H9 (cell line): ENCODE measurements around the gene CCSER2. TPM values are rescaled to one million over a fixed set of nuclear protein-coding genes. Genes with fewer than 3 reads are reported as not detected.

Source experiments
- DNase-seq: peaks from one replicate; pipeline ENCODE4 v3.0.0-alpha.2; 2017
- H2AFZ ChIP-seq: one replicate; pipeline ENCODE4 v1.6.1; 2013; ENCODE audit warnings: mild to moderate bottlenecking, low read length, control low read depth, moderate library complexity
- H2AK5ac ChIP-seq: 2 replicates; pipeline ENCODE4 v1.6.1; 2013; ENCODE audit warnings: low read length, control low read depth, mixed read lengths; ENCODE audit not compliant: insufficient read length
- H2BK120ac ChIP-seq: one replicate; pipeline ENCODE4 v1.6.1; 2013; ENCODE audit warnings: low read depth, mild to moderate bottlenecking, low read length, control low read depth, inconsistent platforms; ENCODE audit not compliant: poor library complexity, severe bottlenecking
- H2BK12ac ChIP-seq: 2 replicates; pipeline ENCODE4 v1.6.1; 2013; ENCODE audit warnings: low read length, control low read depth, mixed read lengths, low read depth; ENCODE audit not compliant: insufficient read length
- H2BK15ac ChIP-seq: 2 replicates; pipeline ENCODE4 v1.6.1; 2013; ENCODE audit warnings: low read depth, low read length, control low read depth
- H2BK20ac ChIP-seq: one replicate; pipeline ENCODE4 v1.6.1; 2013; ENCODE audit warnings: low read depth, mild to moderate bottlenecking, low read length, control low read depth, inconsistent platforms; ENCODE audit not compliant: poor library complexity, severe bottlenecking
- H2BK5ac ChIP-seq: 2 replicates; pipeline ENCODE4 v1.6.1; 2013; ENCODE audit warnings: low read length, control low read depth, mixed read lengths; ENCODE audit not compliant: insufficient read length
- H3K14ac ChIP-seq: 2 replicates; pipeline ENCODE4 v1.6.1; 2013; ENCODE audit warnings: low read length, control low read depth; ENCODE audit not compliant: insufficient read depth
- H3K18ac ChIP-seq: 2 replicates; pipeline ENCODE4 v1.6.1; 2013; ENCODE audit warnings: low read depth, mild to moderate bottlenecking, mixed read lengths, low read length, control low read depth; ENCODE audit not compliant: insufficient read length
- H3K23ac ChIP-seq: 2 replicates; pipeline ENCODE4 v1.6.1; 2013; ENCODE audit warnings: low read length, control low read depth, mixed read lengths, low read depth; ENCODE audit not compliant: insufficient read length
- H3K23me2 ChIP-seq: 2 replicates; pipeline ENCODE4 v1.6.1; 2013; ENCODE audit warnings: low read depth, mild to moderate bottlenecking, mixed read lengths, low read length, control low read depth; ENCODE audit not compliant: insufficient read length, poor library complexity, severe bottlenecking
- H3K27ac ChIP-seq: 2 replicates; pipeline ENCODE4 v1.5.1; 2013; ENCODE audit warnings: low read length, control low read depth, mixed read lengths, low read depth; ENCODE audit not compliant: insufficient read length
- H3K27me3 ChIP-seq: 2 replicates; pipeline ENCODE4 v1.6.1; 2013; ENCODE audit warnings: low read length, control low read depth, inconsistent platforms; ENCODE audit not compliant: insufficient read depth
- H3K4ac ChIP-seq: 2 replicates; pipeline ENCODE4 v1.6.1; 2013; ENCODE audit warnings: low read depth, mild to moderate bottlenecking, control low read depth, inconsistent platforms, low read length, moderate library complexity
- H3K4me1 ChIP-seq: 2 replicates; pipeline ENCODE4 v1.6.1; 2013; ENCODE audit warnings: low read length, control low read depth, inconsistent platforms; ENCODE audit not compliant: insufficient read depth
- H3K4me2 ChIP-seq: 2 replicates; pipeline ENCODE4 v1.6.1; 2013; ENCODE audit warnings: low read length, control low read depth, mixed read lengths; ENCODE audit not compliant: insufficient read length, insufficient read depth
- H3K56ac ChIP-seq: 2 replicates; pipeline ENCODE4 v1.6.1; 2013; ENCODE audit warnings: low read depth, mild to moderate bottlenecking, mixed read lengths, low read length, control low read depth; ENCODE audit not compliant: insufficient read length
- H3K79me1 ChIP-seq: 2 replicates; pipeline ENCODE4 v1.6.1; 2013; ENCODE audit warnings: low read depth, mild to moderate bottlenecking, moderate library complexity, low read length, control low read depth, inconsistent platforms; ENCODE audit not compliant: insufficient read depth, poor library complexity, severe bottlenecking
- H3K79me2 ChIP-seq: 2 replicates; pipeline ENCODE4 v1.6.1; 2013; ENCODE audit warnings: low read length, control low read depth, inconsistent platforms; ENCODE audit not compliant: insufficient read depth
- H3K9ac ChIP-seq: 2 replicates; pipeline ENCODE4 v1.6.1; 2013; ENCODE audit warnings: low read length, control low read depth, mixed read lengths; ENCODE audit not compliant: insufficient read length; ENCODE audit errors: extremely low read depth
- H3K9me3 ChIP-seq: one replicate; pipeline ENCODE4 v1.6.1; 2013; ENCODE audit warnings: low read depth, low read length, inconsistent platforms; ENCODE audit not compliant: control insufficient read depth
- H3T11ph ChIP-seq: one replicate; pipeline ENCODE4 v1.6.1; 2013; ENCODE audit warnings: mild to moderate bottlenecking, low read length, control low read depth, inconsistent platforms
- H4K20me1 ChIP-seq: one replicate; pipeline ENCODE4 v1.6.1; 2013; ENCODE audit not compliant: control insufficient read depth, insufficient read length, insufficient read depth
- H4K5ac ChIP-seq: 2 replicates; pipeline ENCODE4 v1.6.1; 2013; ENCODE audit warnings: low read depth, mild to moderate bottlenecking, mixed read lengths, low read length, control low read depth; ENCODE audit not compliant: insufficient read length
- H4K8ac ChIP-seq: replicated peaks from 2 replicates; pipeline ENCODE4 v1.6.1; 2013; ENCODE audit warnings: low read length, control low read depth, mixed read lengths, low read depth; ENCODE audit not compliant: insufficient read length
- H4K91ac ChIP-seq: 2 replicates; pipeline ENCODE4 v1.6.1; 2013; ENCODE audit warnings: low read depth, mild to moderate bottlenecking, moderate library complexity, mixed read lengths, low read length, control low read depth; ENCODE audit not compliant: insufficient read length
- H3K27ac Mint-ChIP-seq, 3 experiments: 2 replicates in 2 of 3; 3 replicates in 1 of 3; pipeline ENCODE4 v1.8.0; 2020 to 2021; ENCODE audit warnings: mixed read lengths in 3 of 3, mild to moderate bottlenecking in 1 of 3, moderate library complexity in 1 of 3
- H3K27me3 Mint-ChIP-seq: 2 replicates; pipeline ENCODE4 v1.8.0; 2021; ENCODE audit warnings: low read depth, mild to moderate bottlenecking, moderate library complexity, mixed read lengths
- H3K36me3 Mint-ChIP-seq, 3 experiments: 2 replicates in 2 of 3; 3 replicates in 1 of 3; pipeline ENCODE4 v1.8.0; 2020 to 2021; ENCODE audit warnings: low read depth in 3 of 3, mixed read lengths in 3 of 3; ENCODE audit not compliant: insufficient read depth in 1 of 3
- H3K4me1 Mint-ChIP-seq, 2 experiments: 2 replicates each; pipeline ENCODE4 v1.8.0; 2020; ENCODE audit warnings: mixed read lengths in 2 of 2
- H3K4me3 Mint-ChIP-seq, 2 experiments: 2 replicates in 1 of 2; 3 replicates in 1 of 2; pipeline ENCODE4 v1.8.0; 2020 to 2021; ENCODE audit warnings: mild to moderate bottlenecking in 2 of 2, mixed read lengths in 2 of 2, moderate library complexity in 1 of 2
- H3K9me3 Mint-ChIP-seq, 2 experiments: 2 replicates in 1 of 2; 3 replicates in 1 of 2; pipeline ENCODE4 v1.8.0; 2020; ENCODE audit warnings: mild to moderate bottlenecking in 2 of 2, mixed read lengths in 2 of 2, moderate library complexity in 1 of 2
- CTCF ChIP-seq: fragments of 200-600 bp; sonication (generic); conservative IDR thresholded peaks from 3 replicates; pipeline ENCODE4 v1.8.0; 2021; ENCODE audit warnings: antibody characterized with exemption, mild to moderate bottlenecking
- WGBS: extraction: QIAGEN DNeasy Blood & Tissue Kit; methylation state at CpG from one replicate; pipeline ENCODE4 v1.1.7; 2013; ENCODE audit warnings: missing lambda C conversion rate, low lambda C conversion rate, mixed read lengths; ENCODE audit not compliant: insufficient read length; ENCODE audit errors: extremely low coverage; 5-methylcytosine and 5-hydroxymethylcytosine counted together
- total RNA-seq: library from RNA; stranded (reverse); gene quantifications from 2 replicates; pipeline ENCODE4 v1.2.1, GENCODE V29; 2021

The CCSER2 gene
- total RNA-seq, 1 experiment from 2014 or later = 22.2 TPM

GRCh38 chr10:84423719-84424118 lies 95.3 kb downstream of the CCSER2 start:
- Histone ChIP-seq H3K23me2 (no peaks in the 10 kb centered on the region), H2AK5ac (no peak overlapping the region), H4K20me1 (no peaks in the 10 kb centered on the region), H3K79me2 (no peaks in the 10 kb centered on the region), H3K4me2 (no peak overlapping the region), H3K4ac (no peak overlapping the region), H2BK20ac (no peak overlapping the region), H2BK12ac (no peak overlapping the region), H2AFZ (no peak overlapping the region), H2BK120ac (no peak overlapping the region), H2BK15ac (no peak overlapping the region), H4K91ac (no peak overlapping the region), H3K9ac (no peak overlapping the region), H2BK5ac (no peak overlapping the region), H3K79me1 (no peaks in the 10 kb centered on the region), H3K27ac (no peak overlapping the region), H4K5ac (no peak overlapping the region), H3K56ac (no peak overlapping the region), H4K8ac (no peak overlapping the region), H3K14ac (no peak overlapping the region), H3K27me3 (no peaks in the 10 kb centered on the region), H3K23ac (no peak overlapping the region), H3T11ph (no peak overlapping the region), H3K9me3 (no peaks in the 10 kb centered on the region), H3K18ac (no peak overlapping the region), H3K4me1 (no peaks in the 10 kb centered on the region)
- Mint-ChIP-seq H3K4me1 (peaks cover 5 to 7% of the 10 kb centered on the region in 2 experiments), H3K36me3 (peaks cover 7 to 18% (median 15%) of the 10 kb centered on the region in 3 experiments), H3K27me3 (no peaks in the 10 kb centered on the region; the same call in 1 of the 2 replicates), H3K27ac (no peak overlapping the region), H3K4me3 (no peak overlapping the region), H3K9me3 (peaks cover 0 to 3% of the 10 kb centered on the region in 2 experiments; a peak in 2 of 5 replicates)
- WGBS = no CpG with 5 or more reads among the region's 1 CpG
- no peak for TF ChIP-seq CTCF
- DNase-seq = no peak
